GM13976 (cell line): ENCODE results near the gene AP3B1.
A peak's percentile ranks its signal among the peaks of the same experiment; 100 is the strongest.

Experiments used
- DNase-seq: peaks from one replicate; pipeline ENCODE4 v3.0.0; 2012; ENCODE audit warnings: low spot score
- CTCF ChIP-seq: IDR thresholded peaks from 2 replicates; pipeline ENCODE4 v1.5.1; 2012; ENCODE audit warnings: borderline replicate concordance, mild to moderate bottlenecking; ENCODE audit not compliant: insufficient read depth; ENCODE audit errors: extremely low read depth, missing control alignments, control extremely low read depth
- in situ Hi-C: fragments of 300-500 bp; cut with MboI; formaldehyde crosslinking; loops from one replicate; pipeline ENCODE4 v1.12.0; 2022; ENCODE audit warnings: low sequenced_read_pairs, mixed read lengths, inconsistent platforms; ENCODE audit not compliant: unreplicated experiment

The AP3B1 gene

GRCh38 chr5:77983482-77984199, 310.9 kb downstream of the AP3B1 start:
- in situ Hi-C loops, result no loop called here
- DNase-seq, result no peak
- no peak for TF ChIP-seq CTCF

- no peak for DNase-seq
- in situ Hi-C loops, result no loop called here
- no peak for TF ChIP-seq CTCF
These were observed 312.7 kb downstream of the AP3B1 start for GRCh38 chr5:77981820-77982219.

- no peak for DNase-seq
- no peak for TF ChIP-seq CTCF
- in situ Hi-C loops, result loop anchor here (10.0 kb wide), 1 partner anchor 330 kb away; no protein-coding TSS in a partner anchor
These were observed 319.9 kb downstream of the AP3B1 start for GRCh38 chr5:77974576-77974975.

GRCh38 chr5:77973253-77973609, 321.3 kb downstream of the AP3B1 start:
- in situ Hi-C loops, result loop anchor here (10.0 kb wide), 1 partner anchor 328 kb away; no protein-coding TSS in a partner anchor
- DNase-seq, result no peak
- TF ChIP-seq CTCF, result no peak

GRCh38 chr5:77972469-77973252, 321.8 kb downstream of the AP3B1 start:
- TF ChIP-seq CTCF, result peak; percentile 46
- peak; percentile 76 for DNase-seq
- in situ Hi-C loops, result loop anchor here (10.0 kb wide), 1 partner anchor 328 kb away; no protein-coding TSS in a partner anchor

GRCh38 chr5:77971776-77972468, 322.6 kb downstream of the AP3B1 start:
- in situ Hi-C loops, result loop anchor here (10.0 kb wide), 1 partner anchor 327 kb away; no protein-coding TSS in a partner anchor
- no peak for TF ChIP-seq CTCF
- no peak for DNase-seq
